ENCODE data around the gene DNAAF9.

DNAAF9 gene

DNA sequence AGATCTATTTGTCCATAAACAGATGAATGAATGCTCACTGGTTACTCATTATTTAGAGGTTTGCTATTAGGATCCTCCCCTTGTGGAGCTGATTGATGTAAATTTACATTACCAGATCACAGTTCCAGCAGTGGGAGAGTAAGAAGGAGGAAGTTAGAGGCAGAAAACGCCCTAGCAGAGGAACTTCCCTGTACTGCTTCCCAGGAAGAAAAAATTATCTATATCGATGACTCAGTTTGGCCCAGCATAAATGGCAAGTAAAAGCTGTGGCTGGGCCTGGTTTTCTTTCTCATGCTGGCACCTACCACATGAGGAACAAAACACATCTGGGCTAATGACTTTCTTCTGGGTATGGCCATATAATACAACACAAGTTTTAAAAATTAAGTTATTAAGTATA is 35.7 kb downstream of the DNAAF9 start:
- DNase-seq (ENCODE audit: low read depth), result no peak

GRCh38 chr20:3367089-3367488 is 40.4 kb downstream of the DNAAF9 start:
- DNase-seq (ENCODE audit: low read depth), result no peak

DNA sequence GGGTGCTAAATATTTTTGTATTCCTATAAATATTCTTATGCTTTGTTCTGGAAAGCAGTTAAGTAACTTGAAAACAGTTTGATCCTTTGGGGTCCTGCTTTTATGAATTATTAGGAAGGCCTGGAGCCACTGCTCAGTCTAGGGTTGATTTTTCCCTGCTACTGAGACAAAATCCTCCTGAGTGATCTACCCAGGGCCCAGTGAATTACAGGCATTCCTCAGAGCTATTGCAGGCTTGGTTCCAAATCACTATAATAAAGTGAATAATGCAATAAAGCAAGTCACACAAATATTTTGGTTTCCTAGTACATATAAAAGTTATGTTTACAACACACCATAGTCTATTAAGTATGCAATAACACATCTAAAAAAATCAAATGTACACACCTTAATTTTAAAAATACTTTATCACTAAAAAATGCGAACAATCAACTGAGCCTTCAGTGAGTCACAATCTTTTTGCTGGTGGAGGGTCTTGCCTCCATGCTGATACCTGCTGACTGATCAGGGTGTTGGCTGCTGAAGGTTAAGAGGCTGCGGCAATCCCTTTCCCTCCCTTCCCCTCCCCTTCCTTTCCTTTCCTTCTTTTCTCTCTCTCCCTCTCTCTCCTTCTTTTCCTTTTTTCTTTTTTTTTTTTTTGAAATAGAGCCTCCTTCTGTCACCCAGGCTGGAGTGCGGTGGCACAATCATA is 43.0 kb downstream of the DNAAF9 start:
- no peak for DNase-seq (ENCODE audit: low read depth)

- no peak for DNase-seq (ENCODE audit: low read depth)
These were observed 46.7 kb downstream of the DNAAF9 start for GRCh38 chr20:3360752-3361151.

DNA sequence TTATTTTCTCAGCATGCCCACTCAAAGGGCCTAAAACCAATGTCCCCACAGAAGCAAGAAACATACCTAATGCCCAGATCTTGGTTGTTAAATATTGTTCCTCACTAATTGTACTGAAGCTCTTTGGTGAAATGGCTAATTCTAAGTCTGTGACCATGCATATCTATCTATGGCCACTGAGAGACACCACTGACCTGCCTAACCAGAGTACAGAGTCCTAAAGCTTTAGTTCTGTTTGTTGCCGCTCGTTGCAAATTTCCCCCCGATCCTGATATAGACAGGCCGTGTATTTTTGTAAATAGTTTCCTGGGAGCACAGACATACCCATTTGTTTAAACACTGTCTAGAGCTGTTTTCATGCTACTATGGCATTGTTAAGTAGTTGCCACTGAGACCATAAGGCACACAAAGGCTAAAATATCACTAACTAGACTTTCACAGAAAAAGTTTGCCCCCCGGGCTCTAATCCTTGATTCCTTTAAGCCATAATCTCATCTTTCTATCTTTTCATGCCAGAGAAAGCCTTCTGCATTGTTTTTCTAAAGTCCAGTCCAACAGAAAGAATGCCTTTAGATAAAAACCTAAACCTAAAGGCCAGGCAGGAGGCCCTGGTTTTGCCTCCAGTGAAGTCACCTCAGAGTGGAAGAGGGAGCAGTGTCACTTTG is 48.7 kb downstream of the DNAAF9 start:
- no peak for DNase-seq (ENCODE audit: low read depth)
